HL-60/S4 (cell line): ENCODE measurements around the gene ZNF679.
"Not testable (repeated sequence)": the region's sequence is repeated elsewhere in the genome, so short reads cannot be mapped to it uniquely, and the experiment has no call there.

Experiments
- in situ Hi-C: fragments of 300-500 bp; cut with MboI; formaldehyde crosslinking; loops from 2 replicates; pipeline ENCODE4 v1.14.3; 2022; ENCODE audit warnings: low sequenced_read_pairs

The ZNF679 gene

GRCh38 chr7:64228174-64228573 lies at the start of gene ZNF679:
TSS of gene ZNF679 (plus strand) at chr7:64228474. CDS start at chr7:64249118, 20,644 bp downstream.
- in situ Hi-C loops = not testable (repeated sequence)

- in situ Hi-C loops = no loop called here
Observed at GRCh38 chr7:64180989-64181388, 47.3 kb upstream of the ZNF679 start.

- in situ Hi-C loops = no loop called here
Observed at GRCh38 chr7:64181586-64181985, 46.7 kb upstream of the ZNF679 start.

- in situ Hi-C loops = no loop called here
Observed at GRCh38 chr7:64182036-64182790, 46.1 kb upstream of the ZNF679 start.

- in situ Hi-C loops = no loop called here
Observed at GRCh38 chr7:64183126-64183742, 45.0 kb upstream of the ZNF679 start.

GRCh38 chr7:64183827-64184372 lies 44.4 kb upstream of the ZNF679 start:
- in situ Hi-C loops = no loop called here

GRCh38 chr7:64184376-64184775 lies 43.9 kb upstream of the ZNF679 start:
- in situ Hi-C loops = no loop called here

GRCh38 chr7:64187408-64187807 lies 40.9 kb upstream of the ZNF679 start:
- in situ Hi-C loops = no loop called here

- in situ Hi-C loops = no loop called here
Observed at GRCh38 chr7:64192148-64192704, 36.0 kb upstream of the ZNF679 start.

GRCh38 chr7:64192775-64193174 lies 35.5 kb upstream of the ZNF679 start:
- in situ Hi-C loops = no loop called here

GRCh38 chr7:64206903-64207302 lies 21.4 kb upstream of the ZNF679 start, which contains the start of gene ZNF735:
TSS of gene ZNF735 (plus strand) at chr7:64207203. CDS start at chr7:64207203, 0 bp downstream.
- in situ Hi-C loops = no loop called here

GRCh38 chr7:64219710-64220298 lies 8.5 kb upstream of the ZNF679 start:
- in situ Hi-C loops = not testable (repeated sequence)

- in situ Hi-C loops = no loop called here
Observed at GRCh38 chr7:64223366-64223765, 4.9 kb upstream of the ZNF679 start.

GRCh38 chr7:64266341-64266919 lies 38.2 kb downstream of the ZNF679 start:
- in situ Hi-C loops = no loop called here

GRCh38 chr7:64277630-64278029 lies 49.4 kb downstream of the ZNF679 start:
- in situ Hi-C loops = no loop called here

- in situ Hi-C loops = no loop called here
Observed at GRCh38 chr7:64294701-64295420, 66.6 kb downstream of the ZNF679 start.

- in situ Hi-C loops = not testable (repeated sequence)
Observed at GRCh38 chr7:64297418-64297817, 69.1 kb downstream of the ZNF679 start.

GRCh38 chr7:64300641-64301405 lies 72.5 kb downstream of the ZNF679 start:
- in situ Hi-C loops = no loop called here

- in situ Hi-C loops = no loop called here
Observed at GRCh38 chr7:64307254-64308015, 79.2 kb downstream of the ZNF679 start.
